Measurements from ENCODE around the gene TBCK. TPM values are rescaled to one million over a fixed set of nuclear protein-coding genes. Genes with fewer than 3 reads are reported as not detected.

TBCK gene
- polyA plus RNA-seq, 1 of the 3 experiments (the other 2 are of a cell fraction), result 14.6 TPM

- ChIA-PET POLR2A (no interaction called here), CTCF (interaction anchor here (0.9 kb wide), 1 partner anchor 18 kb away, joined by 3 read pairs; no protein-coding TSS in a partner anchor)
- H4K20me1 ChIP-seq (ENCODE audit: insufficient read depth), result no peaks in the 10 kb centered on the region
- no peak overlapping the region for H3K27ac ChIP-seq (ENCODE audit: low read depth in 2 of 2, low read length in 1 of 2)
- no peak overlapping the region for H2AFZ ChIP-seq (ENCODE audit: low read depth)
- no peaks in the 10 kb centered on the region for H3F3A ChIP-seq (replicated peaks; ENCODE audit: insufficient read depth)
- peaks cover 5 to 13% of the 10 kb centered on the region in 2 experiments for H3K36me3 ChIP-seq (replicated peaks in 1 of 2; ENCODE audit: control insufficient read depth in 1 of 2, insufficient read depth in 2 of 2, low read length in 1 of 2)
- H3K27me3 ChIP-seq (ENCODE audit: insufficient read depth), result no peaks in the 10 kb centered on the region
- H3K9ac ChIP-seq, result no peak overlapping the region
- H3K9me3 ChIP-seq, result no peaks in the 10 kb centered on the region
- H3K9me2 ChIP-seq, result no peaks in the 10 kb centered on the region
- H3K4me3 ChIP-seq (ENCODE audit: low read depth in 2 of 2, low read length in 1 of 2), result no peak overlapping the region
- no peak overlapping the region for H3K4me2 ChIP-seq
- no peak for DNase-seq
- TF ChIP-seq FOXM1 (IDR thresholded peaks at IDR 0.05; ENCODE audit: low read depth), result no peak
- TF ChIP-seq GABPA (IDR thresholded peaks at IDR 0.05; ENCODE audit: low read depth), result no peak
- TF ChIP-seq ELF1 (IDR thresholded peaks at IDR 0.05), result no peak
- no peak for TF ChIP-seq IRF3 (IDR thresholded peaks at IDR 0.05; ENCODE audit: low read depth, low read length)
- TF ChIP-seq EZH2phosphoT487 (IDR thresholded peaks at IDR 0.05; ENCODE audit: borderline replicate concordance, low read depth), result no peak
- no peak for TF ChIP-seq MXI1 (IDR thresholded peaks at IDR 0.05; ENCODE audit: low read depth, low read length)
- no peak for TF ChIP-seq ZBTB33 (IDR thresholded peaks at IDR 0.05; ENCODE audit: borderline replicate concordance, low read depth)
- TF ChIP-seq MAX (IDR thresholded peaks at IDR 0.05; ENCODE audit: low read depth), result no peak
- no peak for TF ChIP-seq GATA2 (CRISPR knock-in tag; IDR thresholded peaks at IDR 0.05)
- no peak for TF ChIP-seq REST (IDR thresholded peaks at IDR 0.05; ENCODE audit: low read depth, low read length)
- no peak for TF ChIP-seq SMC3 (IDR thresholded peaks at IDR 0.05; ENCODE audit: low read depth, low read length)
- no peak for TF ChIP-seq USF2 (IDR thresholded peaks at IDR 0.05; ENCODE audit: borderline replicate concordance, low read depth, low read length)
- TF ChIP-seq NRF1 (IDR thresholded peaks at IDR 0.05; ENCODE audit: low read depth, low read length), result no peak
- no peak for TF ChIP-seq TCF12 (IDR thresholded peaks at IDR 0.05)
- H3K4me1 ChIP-seq (ENCODE audit: control insufficient read depth in 1 of 2, insufficient read depth in 2 of 2, low read depth in 1 of 2, low read length in 1 of 2), result no peaks in the 10 kb centered on the region
- no peaks in the 10 kb centered on the region for H3K79me2 ChIP-seq (ENCODE audit: insufficient read depth)
Observed at GRCh38 chr4:106183551-106183950, 132.5 kb downstream of the TBCK start.

Data from SK-N-SH (cell line).